ENCODE measurements around the gene ADGRB2.

Gene ADGRB2

DNA sequence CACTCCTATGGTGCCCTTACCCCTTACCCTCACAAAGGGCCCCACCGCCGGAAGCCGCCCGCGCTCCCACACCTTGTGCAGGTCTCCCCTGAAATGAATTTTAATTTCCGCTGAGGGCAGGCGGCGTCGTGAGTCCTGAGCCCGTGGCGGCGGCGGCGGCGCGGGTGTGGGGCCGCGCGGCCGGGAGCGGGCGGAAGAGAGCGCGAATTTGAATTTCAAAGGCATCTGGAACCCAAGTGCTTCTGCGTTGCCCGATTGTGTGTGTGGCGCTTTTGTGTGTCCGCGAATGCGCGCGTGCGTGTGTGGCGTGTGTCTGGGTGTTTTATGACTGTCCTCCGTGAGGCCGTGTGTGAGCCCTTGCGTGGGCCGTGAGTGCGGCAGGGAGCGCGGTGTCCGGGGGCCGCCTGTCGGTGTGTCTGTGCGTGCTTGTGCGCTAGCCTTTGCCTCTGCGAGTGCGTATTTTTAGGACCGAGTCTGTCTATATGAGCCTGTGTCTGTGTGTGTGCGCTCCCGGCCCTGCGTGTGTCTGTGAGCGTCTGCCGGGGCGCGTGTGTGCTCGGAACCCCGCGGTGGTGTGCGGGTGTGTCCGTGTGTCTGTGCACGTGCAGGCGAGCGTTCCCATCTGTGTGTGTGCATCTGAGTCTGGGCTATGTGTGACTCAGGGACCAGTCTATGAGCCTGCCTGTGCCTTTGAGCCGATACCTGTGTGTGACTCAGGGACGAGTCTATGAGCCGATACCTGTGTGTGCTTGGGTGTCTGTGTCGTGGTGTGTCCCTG, 7.9 kb upstream of the ADGRB2 start:
- Mint-ChIP-seq H3K9me3 (no peaks in the 10 kb centered on the region), H3K36me3 (no peaks in the 10 kb centered on the region), H3K27ac (peak overlapping the region; percentile 75), H3K27me3 (peaks cover 47 to 54% of the 10 kb centered on the region in 2 donors), H3K4me1 (peaks cover 33 to 42% of the 10 kb centered on the region in 2 donors), H3K4me3 (peak overlapping the region; percentile 77 to 82)
- DNase-seq (no peak), ATAC-seq (replicated peaks) (peak; percentile 47 to 54)

DNA sequence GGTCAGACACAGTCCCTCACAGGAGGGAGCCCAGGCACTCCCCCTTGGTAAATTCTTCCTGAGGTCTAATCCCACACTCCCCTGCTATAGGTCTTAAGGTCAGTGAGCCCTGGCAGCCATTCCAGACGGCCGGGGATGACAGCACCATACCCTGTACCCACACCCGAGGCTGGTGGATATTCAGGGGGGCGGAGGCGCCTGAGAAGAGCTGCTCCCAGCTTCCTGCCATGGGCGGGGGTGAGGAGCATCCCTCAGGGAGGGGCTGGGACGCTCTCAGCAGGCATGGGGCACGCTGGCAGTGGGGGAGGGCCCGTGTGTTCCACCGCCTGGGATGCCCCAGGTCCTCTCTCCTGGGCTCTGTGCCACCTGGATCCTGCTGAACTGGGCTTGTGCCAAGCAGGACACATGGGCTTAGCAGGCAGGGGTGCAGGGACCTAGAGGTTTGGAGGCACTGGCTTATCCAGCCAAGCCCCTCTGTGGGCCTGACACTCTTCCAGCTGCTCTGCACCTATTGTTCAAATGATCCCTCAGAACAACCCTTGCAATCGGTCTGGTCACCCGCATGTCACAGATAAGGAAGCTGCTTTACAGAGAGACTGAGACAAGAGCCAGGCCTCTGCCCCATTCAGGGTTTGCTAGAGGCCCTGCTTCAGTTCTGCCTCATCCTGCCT, 5.7 kb upstream of the ADGRB2 start:
- Mint-ChIP-seq H3K4me3 (no peak overlapping the region), H3K27ac (peak overlapping the region; percentile 16), H3K9me3 (no peaks in the 10 kb centered on the region), H3K27me3 (peaks cover 27 to 31% of the 10 kb centered on the region in 2 donors), H3K4me1 (peaks cover 34 to 45% of the 10 kb centered on the region in 2 donors), H3K36me3 (no peaks in the 10 kb centered on the region)
- ATAC-seq (replicated peaks) (no peak), DNase-seq (no peak)

- no peaks in the 10 kb centered on the region for H3K9me3 Mint-ChIP-seq
- DNase-seq (no peak), ATAC-seq (replicated peaks) (peak; percentile 83 to 86)
- no peak overlapping the region for H3K4me3 Mint-ChIP-seq
- no peaks in the 10 kb centered on the region for H3K36me3 Mint-ChIP-seq
- H3K27me3 Mint-ChIP-seq, result peaks cover 20 to 24% of the 10 kb centered on the region in 2 donors
- H3K4me1 Mint-ChIP-seq, result peaks cover 33 to 50% of the 10 kb centered on the region in 2 donors
- H3K27ac Mint-ChIP-seq, result peak overlapping the region; percentile 16
Measured at GRCh38 chr1:31768939-31769704, 5.0 kb upstream of the ADGRB2 start.

GRCh38 chr1:31768407-31768907, 4.3 kb upstream of the ADGRB2 start:
- H3K9me3 Mint-ChIP-seq, result no peaks in the 10 kb centered on the region
- H3K4me1 Mint-ChIP-seq, result peaks cover 33 to 51% of the 10 kb centered on the region in 2 donors
- H3K27me3 Mint-ChIP-seq, result peaks cover 14 to 20% of the 10 kb centered on the region in 2 donors
- no peak overlapping the region for H3K4me3 Mint-ChIP-seq
- DNase-seq, result no peak
- H3K27ac Mint-ChIP-seq, result no peak overlapping the region
- H3K36me3 Mint-ChIP-seq, result no peaks in the 10 kb centered on the region
- ATAC-seq (replicated peaks), result no peak

GRCh38 chr1:31767225-31767624, 3.1 kb upstream of the ADGRB2 start:
- Mint-ChIP-seq H3K27ac (no peak overlapping the region), H3K4me3 (no peak overlapping the region), H3K4me1 (peaks cover 32 to 51% of the 10 kb centered on the region in 2 donors), H3K9me3 (no peaks in the 10 kb centered on the region), H3K27me3 (peaks cover 11 to 20% of the 10 kb centered on the region in 2 donors), H3K36me3 (no peaks in the 10 kb centered on the region)
- DNase-seq (no peak), ATAC-seq (replicated peaks) (no peak)

DNA sequence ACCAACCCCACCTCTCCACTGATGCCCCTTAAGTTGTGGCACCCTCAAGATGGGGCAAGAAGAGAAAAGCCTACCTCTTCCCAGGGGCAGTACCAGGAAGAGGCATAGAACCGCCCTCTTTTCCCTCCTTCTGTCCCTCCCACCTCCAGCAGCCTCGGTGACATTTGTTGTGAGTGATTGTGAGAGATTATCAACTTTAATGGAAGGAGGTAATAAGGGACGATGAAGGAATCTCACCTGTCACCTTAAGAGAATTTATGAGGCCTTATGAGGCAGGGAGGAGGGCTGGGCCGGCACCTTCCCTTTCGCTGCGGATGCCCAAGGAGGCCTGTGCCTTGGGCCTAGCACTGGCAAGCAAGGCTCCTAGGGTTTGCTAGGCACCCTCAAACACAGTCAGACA, 1.4 kb upstream of the ADGRB2 start:
- Mint-ChIP-seq H3K27ac (no peak overlapping the region), H3K27me3 (peaks cover 8 to 20% of the 10 kb centered on the region in 2 donors), H3K4me3 (no peak overlapping the region), H3K9me3 (no peaks in the 10 kb centered on the region), H3K36me3 (no peaks in the 10 kb centered on the region), H3K4me1 (peaks cover 30 to 57% of the 10 kb centered on the region in 2 donors)
- ATAC-seq (replicated peaks) (no peak), DNase-seq (no peak)

DNA sequence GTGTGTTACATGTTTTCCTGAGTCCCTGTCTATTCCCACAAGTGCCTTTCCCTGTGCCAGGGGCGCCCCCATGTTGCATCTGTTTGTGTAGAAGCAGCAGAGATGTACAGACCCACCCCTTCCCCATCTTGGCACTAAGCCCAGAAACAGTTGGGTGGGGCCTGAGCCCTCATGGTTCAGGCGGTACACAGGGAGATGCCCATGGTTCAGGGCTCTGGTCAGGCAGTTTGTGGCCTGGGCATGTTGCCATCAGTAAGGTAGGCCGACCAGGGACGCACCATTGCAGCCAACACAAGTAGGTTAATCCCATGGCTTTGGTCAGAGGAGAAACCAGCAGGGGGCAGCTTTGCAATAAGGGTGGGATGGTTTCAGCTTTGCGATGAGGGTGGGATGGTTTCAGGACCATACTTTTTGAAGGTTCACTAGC, 914 bp upstream of the ADGRB2 start:
- Mint-ChIP-seq H3K27ac (no peak overlapping the region), H3K4me1 (peaks cover 28 to 53% of the 10 kb centered on the region in 2 donors), H3K36me3 (no peaks in the 10 kb centered on the region), H3K27me3 (peaks cover 8 to 20% of the 10 kb centered on the region in 2 donors), H3K4me3 (no peak overlapping the region), H3K9me3 (no peaks in the 10 kb centered on the region)
- ATAC-seq (replicated peaks), result no peak
- DNase-seq, result no peak

GRCh38 chr1:31763671-31764311, 349 bp downstream of the ADGRB2 start:
- Mint-ChIP-seq H3K4me3 (peak overlapping the region; percentile 72 to 77), H3K9me3 (no peaks in the 10 kb centered on the region), H3K36me3 (no peaks in the 10 kb centered on the region), H3K27me3 (peaks cover 8 to 20% of the 10 kb centered on the region in 2 donors), H3K4me1 (peaks cover 18 to 41% of the 10 kb centered on the region in 2 donors), H3K27ac (no peak overlapping the region)
- ATAC-seq (replicated peaks), result no peak
- DNase-seq, result no peak

- Mint-ChIP-seq H3K27ac (no peak overlapping the region), H3K4me3 (peak overlapping the region; percentile 72 to 77), H3K9me3 (no peaks in the 10 kb centered on the region), H3K27me3 (peaks cover 8 to 20% of the 10 kb centered on the region in 2 donors), H3K36me3 (no peaks in the 10 kb centered on the region), H3K4me1 (peaks cover 18 to 37% of the 10 kb centered on the region in 2 donors)
- peak; percentile 41 to 54 for ATAC-seq (replicated peaks)
- DNase-seq, result peak; percentile 52
Measured at GRCh38 chr1:31762726-31763670, 1.1 kb downstream of the ADGRB2 start.

- DNase-seq (no peak), ATAC-seq (replicated peaks) (no peak)
- peaks cover 18 to 37% of the 10 kb centered on the region in 2 donors for H3K4me1 Mint-ChIP-seq
- H3K9me3 Mint-ChIP-seq, result no peaks in the 10 kb centered on the region
- H3K4me3 Mint-ChIP-seq, result peak overlapping the region in 1 of 2 donors; percentile 72
- H3K27ac Mint-ChIP-seq, result no peak overlapping the region
- H3K27me3 Mint-ChIP-seq, result peaks cover 8 to 20% of the 10 kb centered on the region in 2 donors
- H3K36me3 Mint-ChIP-seq, result no peaks in the 10 kb centered on the region
Measured at GRCh38 chr1:31762323-31762722, 1.8 kb downstream of the ADGRB2 start.

GRCh38 chr1:31761883-31762282, 2.3 kb downstream of the ADGRB2 start:
- Mint-ChIP-seq H3K27ac (no peak overlapping the region), H3K4me3 (peak overlapping the region in 1 of 2 donors; percentile 66), H3K27me3 (peaks cover 8 to 20% of the 10 kb centered on the region in 2 donors), H3K4me1 (peaks cover 18 to 37% of the 10 kb centered on the region in 2 donors), H3K9me3 (no peaks in the 10 kb centered on the region), H3K36me3 (no peaks in the 10 kb centered on the region)
- DNase-seq, result no peak
- ATAC-seq (replicated peaks), result no peak

DNA sequence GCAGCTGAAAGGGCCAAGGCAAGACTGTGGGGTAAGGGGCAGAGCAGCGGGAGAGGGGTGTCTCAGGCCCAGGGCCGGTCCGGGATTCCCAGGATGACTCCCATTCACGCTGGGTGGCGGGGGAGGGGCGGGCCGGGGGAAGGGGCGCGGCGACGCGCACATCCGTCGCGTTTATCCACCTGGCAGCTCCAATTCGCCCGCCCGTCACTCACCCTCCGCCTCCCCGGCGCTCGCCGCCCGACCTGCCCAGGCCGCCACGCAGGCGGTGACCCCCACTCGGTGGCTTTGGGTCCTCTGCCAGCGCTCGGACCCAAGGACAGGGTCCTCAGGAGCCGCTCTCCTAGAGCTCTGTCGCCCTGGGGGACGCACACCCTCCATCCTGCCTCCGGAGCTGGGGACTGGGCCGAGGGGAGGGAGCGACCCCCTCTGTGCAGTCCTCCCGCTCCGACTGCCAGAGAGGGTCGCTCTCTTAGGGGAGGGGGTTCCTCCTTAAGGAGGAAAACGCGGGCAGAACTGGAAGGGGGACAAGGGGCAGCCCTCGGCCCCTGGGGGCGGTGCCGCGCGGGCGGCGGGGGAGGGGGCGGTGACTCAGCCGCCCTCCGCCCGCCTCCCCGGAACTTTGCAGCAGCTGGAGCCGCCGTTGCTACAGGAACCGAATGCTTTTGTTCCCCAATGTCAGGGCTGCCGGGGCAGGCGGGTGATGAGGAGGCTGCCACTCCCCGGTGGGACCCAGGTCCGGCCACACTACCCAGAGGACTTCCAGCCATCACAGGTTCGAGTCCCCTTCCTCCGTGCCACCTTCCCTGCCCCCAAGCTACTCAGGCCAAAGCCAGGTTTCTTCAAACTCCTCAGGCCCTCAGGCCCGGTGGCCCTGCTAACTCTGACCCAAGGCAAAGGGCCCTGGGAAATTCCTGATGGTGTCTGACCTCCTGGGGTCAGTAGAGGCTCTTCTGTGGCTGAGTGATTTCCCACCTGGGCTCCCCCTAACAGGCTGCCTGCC, 3.4 kb downstream of the ADGRB2 start:
- DNase-seq, result peak; percentile 43
- peaks cover 8 to 20% of the 10 kb centered on the region in 2 donors for H3K27me3 Mint-ChIP-seq
- H3K27ac Mint-ChIP-seq, result peak overlapping the region; percentile 37
- H3K4me3 Mint-ChIP-seq, result peak overlapping the region; percentile 52 to 66
- ATAC-seq (replicated peaks), result peak; percentile 61 to 68
- H3K4me1 Mint-ChIP-seq, result peaks cover 18 to 37% of the 10 kb centered on the region in 2 donors
- H3K36me3 Mint-ChIP-seq, result no peaks in the 10 kb centered on the region
- no peaks in the 10 kb centered on the region for H3K9me3 Mint-ChIP-seq
